Body of pancreas (tissue), 4 donors: Measurements from ENCODE around the gene IFITM5. TPM values are rescaled to one million over a fixed set of nuclear protein-coding genes. Genes with fewer than 3 reads are reported as not detected.

Experiments
- ATAC-seq: fragments of 150-250 bp; one replicate; pipeline ENCODE4 v1.9.1; 2016
- DNase-seq, 4 donors: peaks; one replicate each; pipeline ENCODE4 v3.0.0-alpha.2; 2019
- H3K27ac ChIP-seq, 4 donors: fragments of 200-600 bp; sonication (generic); 1 replicate in 3 of 4; 2 replicates in 1 of 4; pipeline versions ENCODE4 v1.5.1 to v1.6.1; 2016 to 2019; ENCODE audit warnings: mild to moderate bottlenecking in 1 of 4, mixed read lengths in 1 of 4, moderate library complexity in 1 of 4
- H3K27me3 ChIP-seq, 2 donors: fragments of 200-600 bp; sonication (generic); one replicate each; pipeline ENCODE4 v1.6.0; 2016; ENCODE audit warnings: mild to moderate bottlenecking in 1 of 2
- H3K36me3 ChIP-seq, 2 donors: fragments of 200-600 bp; sonication (generic); replicated peaks in 1 of 2; 2 replicates each; pipeline ENCODE4 v1.5.1; 2016; ENCODE audit warnings: low read depth in 2 of 2; ENCODE audit not compliant: insufficient read depth in 1 of 2
- H3K4me1 ChIP-seq: fragments of 200-600 bp; sonication (generic); one replicate; pipeline ENCODE4 v1.6.0; 2016
- H3K4me3 ChIP-seq, 2 donors: fragments of 200-600 bp; sonication (generic); 1 replicate in 1 of 2; 2 replicates in 1 of 2; pipeline ENCODE4 v1.5.1; 2016 to 2019
- H3K9me3 ChIP-seq, 3 donors: fragments of 200-600 bp; sonication (generic); 1 replicate in 2 of 3; 2 replicates in 1 of 3; pipeline ENCODE4 v1.5.1; 2016
- POLR2A ChIP-seq, 3 donors: fragments of 450-650 bp; IDR thresholded peaks; one replicate each; pipeline ENCODE4 v1.6.1; 2016; ENCODE audit warnings: antibody characterized with exemption in 3 of 3, mild to moderate bottlenecking in 2 of 3
- WGBS, 2 donors: methylation state at CpG; one replicate each; pipeline ENCODE4 v1.1.5; 2017; 5-methylcytosine and 5-hydroxymethylcytosine counted together
- intact Hi-C: fragments of 100-400 bp; cut with DNase I; formaldehyde crosslinking; loops from one replicate; pipeline ENCODE4 v1.15.1; 2023
- total RNA-seq, 2 donors: library from RNA; depleted of rRNA; stranded (reverse); fragments of >200 nt; gene quantifications; one replicate each; pipeline ENCODE4 v1.1.0, GENCODE V29; 2016
- TF ChIP-seq, protein P1 (sequence below), 7 experiments: fragments of 450-650 bp in 4 of 7; fragments of 200-600 bp in 3 of 7; sonication (generic) in 3 of 7; IDR thresholded peaks; one replicate each; pipeline ENCODE4 v1.5.1; 2016 to 2019; ENCODE audit warnings: antibody characterized with exemption in 7 of 7

Gene IFITM5
- total RNA-seq, 2 donors from 2014 or later = not detected

DNA sequence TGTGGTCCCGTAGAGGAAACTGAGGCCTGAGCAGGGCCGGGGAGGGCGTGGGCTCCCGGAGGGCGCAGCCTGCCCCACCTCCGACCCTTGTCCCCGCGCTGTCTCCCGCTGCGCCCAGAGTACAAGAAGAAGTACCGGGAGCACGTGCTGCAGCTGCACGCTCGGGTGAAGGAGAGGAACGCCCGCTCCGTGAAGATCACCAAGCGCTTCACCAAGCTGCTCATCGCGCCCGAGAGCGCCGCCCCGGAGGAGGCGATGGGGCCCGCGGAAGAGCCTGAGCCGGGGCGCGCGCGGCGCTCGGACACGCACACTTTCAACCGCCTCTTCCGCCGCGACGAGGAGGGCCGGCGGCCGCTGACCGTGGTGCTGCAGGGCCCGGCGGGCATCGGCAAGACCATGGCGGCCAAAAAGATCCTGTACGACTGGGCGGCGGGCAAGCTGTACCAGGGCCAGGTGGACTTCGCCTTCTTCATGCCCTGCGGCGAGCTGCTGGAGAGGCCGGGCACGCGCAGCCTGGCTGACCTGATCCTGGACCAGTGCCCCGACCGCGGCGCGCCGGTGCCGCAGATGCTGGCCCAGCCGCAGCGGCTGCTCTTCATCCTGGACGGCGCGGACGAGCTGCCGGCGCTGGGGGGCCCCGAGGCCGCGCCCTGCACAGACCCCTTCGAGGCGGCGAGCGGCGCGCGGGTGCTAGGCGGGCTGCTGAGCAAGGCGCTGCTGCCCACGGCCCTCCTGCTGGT is 19.2 kb downstream of the IFITM5 start:
- intact Hi-C loops = no loop called here
- TF ChIP-seq, protein P1, sequence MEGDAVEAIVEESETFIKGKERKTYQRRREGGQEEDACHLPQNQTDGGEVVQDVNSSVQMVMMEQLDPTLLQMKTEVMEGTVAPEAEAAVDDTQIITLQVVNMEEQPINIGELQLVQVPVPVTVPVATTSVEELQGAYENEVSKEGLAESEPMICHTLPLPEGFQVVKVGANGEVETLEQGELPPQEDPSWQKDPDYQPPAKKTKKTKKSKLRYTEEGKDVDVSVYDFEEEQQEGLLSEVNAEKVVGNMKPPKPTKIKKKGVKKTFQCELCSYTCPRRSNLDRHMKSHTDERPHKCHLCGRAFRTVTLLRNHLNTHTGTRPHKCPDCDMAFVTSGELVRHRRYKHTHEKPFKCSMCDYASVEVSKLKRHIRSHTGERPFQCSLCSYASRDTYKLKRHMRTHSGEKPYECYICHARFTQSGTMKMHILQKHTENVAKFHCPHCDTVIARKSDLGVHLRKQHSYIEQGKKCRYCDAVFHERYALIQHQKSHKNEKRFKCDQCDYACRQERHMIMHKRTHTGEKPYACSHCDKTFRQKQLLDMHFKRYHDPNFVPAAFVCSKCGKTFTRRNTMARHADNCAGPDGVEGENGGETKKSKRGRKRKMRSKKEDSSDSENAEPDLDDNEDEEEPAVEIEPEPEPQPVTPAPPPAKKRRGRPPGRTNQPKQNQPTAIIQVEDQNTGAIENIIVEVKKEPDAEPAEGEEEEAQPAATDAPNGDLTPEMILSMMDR (IDR thresholded peaks at IDR 0.05) = no peak
- no peak for TF ChIP-seq POLR2A (IDR thresholded peaks at IDR 0.05)
- H3K27me3 ChIP-seq = peaks cover 0 to 13% of the 10 kb centered on the region in 2 donors
- WGBS, 2 donors = 4% methylated on average over 60 of the region's 85 CpGs; no CpG with 5 or more reads in 1 of the 2 donors
- H3K4me3 ChIP-seq = no peak overlapping the region
- H3K4me1 ChIP-seq = peaks cover 24% of the 10 kb centered on the region
- H3K9me3 ChIP-seq = no peaks in the 10 kb centered on the region
- peak; percentile 86 for ATAC-seq
- peak; percentile 77 to 83 (median 81) for DNase-seq
- H3K36me3 ChIP-seq = no peaks in the 10 kb centered on the region
- H3K27ac ChIP-seq = no peak overlapping the region

GRCh38 chr11:279040-279965 is 20.0 kb downstream of the IFITM5 start:
- peaks cover 0 to 13% of the 10 kb centered on the region in 2 donors for H3K27me3 ChIP-seq
- peaks cover 24% of the 10 kb centered on the region for H3K4me1 ChIP-seq
- peak in 2 of 4 donors; percentile 11 to 15 for DNase-seq
- H3K4me3 ChIP-seq = no peak overlapping the region
- WGBS, 2 donors = 20% methylated on average over 36 to 92 of the region's 97 CpGs
- no peaks in the 10 kb centered on the region for H3K9me3 ChIP-seq
- intact Hi-C loops = no loop called here
- H3K36me3 ChIP-seq = no peaks in the 10 kb centered on the region
- no peak for ATAC-seq
- TF ChIP-seq POLR2A (IDR thresholded peaks at IDR 0.05) = no peak
- TF ChIP-seq, protein P1 (IDR thresholded peaks at IDR 0.05) = no peak
- no peak overlapping the region for H3K27ac ChIP-seq

- Histone ChIP-seq H3K27me3 (peaks cover 0 to 13% of the 10 kb centered on the region in 2 donors), H3K36me3 (no peaks in the 10 kb centered on the region), H3K4me1 (peaks cover 24% of the 10 kb centered on the region), H3K27ac (no peak within 1 kb of the TSS), H3K4me3 (no peak within 1 kb of the TSS), H3K9me3 (no peaks in the 10 kb centered on the region)
- WGBS, 2 donors = 84 to 86% methylated on average over 18 to 21 of the region's 21 CpGs
- TF ChIP-seq, protein P1 (IDR thresholded peaks at IDR 0.05) = no peak
- TF ChIP-seq POLR2A (IDR thresholded peaks at IDR 0.05) = no peak
- intact Hi-C loops = no loop called here
- ATAC-seq (no peak), DNase-seq (peak in 1 of 4 donors; percentile 12)
Measured at GRCh38 chr11:278001-278951, 21.1 kb downstream of the IFITM5 start, which contains the start of gene NLRP6. Gene NLRP6, plus strand, starts transcription at chr11:278407. Its CDS starts 163 bp downstream, at chr11:278570.

DNA sequence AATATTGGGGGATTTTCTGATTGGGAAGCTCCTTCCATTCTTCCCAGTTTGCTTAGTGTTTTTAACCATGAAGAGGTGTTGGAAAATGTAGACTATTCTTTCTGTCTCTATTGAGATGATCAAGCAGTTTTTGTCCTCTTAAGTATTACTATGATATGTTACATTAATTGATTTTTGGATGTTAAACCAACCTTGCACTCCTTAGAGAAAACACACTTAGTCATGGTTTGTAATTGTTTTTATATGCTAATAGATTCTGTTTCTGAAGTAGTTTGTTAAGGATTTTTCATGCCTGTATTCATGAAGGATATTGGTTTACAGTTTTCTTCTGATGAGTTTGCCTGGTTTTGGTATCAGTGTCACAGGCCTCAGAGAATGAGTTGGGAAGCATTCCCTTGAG is 23.1 kb downstream of the IFITM5 start:
- Histone ChIP-seq H3K36me3 (no peaks in the 10 kb centered on the region), H3K9me3 (no peaks in the 10 kb centered on the region), H3K4me3 (no peak overlapping the region), H3K27me3 (peaks cover 0 to 8% of the 10 kb centered on the region in 2 donors), H3K27ac (no peak overlapping the region), H3K4me1 (peaks cover 21% of the 10 kb centered on the region)
- intact Hi-C loops = no loop called here
- ATAC-seq = no peak
- TF ChIP-seq POLR2A (IDR thresholded peaks at IDR 0.05) = no peak
- DNase-seq = no peak
